IgD-negative memory B cell (primary cell): Measurements from ENCODE around the gene TUBB. TPM values are rescaled to one million over a fixed set of nuclear protein-coding genes. Genes with fewer than 3 reads are reported as not detected.

Source experiments
- H3K27ac Mint-ChIP-seq, 3 donors: one replicate each; pipeline ENCODE4 v1.8.0; 2020 to 2022; ENCODE audit warnings: mild to moderate bottlenecking in 3 of 3, mixed read lengths in 3 of 3, moderate library complexity in 1 of 3
- H3K27me3 Mint-ChIP-seq: one replicate; pipeline ENCODE4 v1.8.0; 2021; ENCODE audit warnings: mixed read lengths
- H3K36me3 Mint-ChIP-seq: one replicate; pipeline ENCODE4 v1.8.0; 2020; ENCODE audit warnings: mild to moderate bottlenecking, mixed read lengths
- H3K4me1 Mint-ChIP-seq, 3 donors: one replicate each; pipeline ENCODE4 v1.8.0; 2020 to 2022; ENCODE audit warnings: mixed read lengths in 3 of 3, mild to moderate bottlenecking in 1 of 3
- H3K4me3 Mint-ChIP-seq, 4 donors: one replicate each; pipeline ENCODE4 v1.8.0; 2020 to 2022; ENCODE audit warnings: mild to moderate bottlenecking in 4 of 4, mixed read lengths in 4 of 4, moderate library complexity in 3 of 4
- H3K9me3 Mint-ChIP-seq, 3 donors: one replicate each; pipeline ENCODE4 v1.8.0; 2020 to 2021; ENCODE audit warnings: mixed read lengths in 3 of 3, mild to moderate bottlenecking in 1 of 3
- polyA plus RNA-seq: library from polyadenylated mRNA; unstranded; fragments of 300-500 nt; fragmentation: Illumina TruSeq; gene quantifications from one replicate; pipeline ENCODE4 v1.2.3, GENCODE V29; 2021

TUBB gene
- polyA plus RNA-seq, 1 donor from 2014 or later = 156 TPM

- Mint-ChIP-seq H3K4me1 (peaks cover 29 to 46% (median 31%) of the 10 kb centered on the region in 3 donors), H3K36me3 (peaks cover 12% of the 10 kb centered on the region), H3K4me3 (peak overlapping the region; percentile 99 to 100 (median 100)), H3K27me3 (no peaks in the 10 kb centered on the region), H3K9me3 (peaks cover 0 to 1% (median 0%) of the 10 kb centered on the region in 3 donors), H3K27ac (peak overlapping the region; percentile 98 to 100 (median 98))
Observed at GRCh38 chr6:30684386-30685156, 35.6 kb upstream of the TUBB start.

GRCh38 chr6:30685157-30686008 is 34.8 kb upstream of the TUBB start:
- peaks cover 30 to 46% (median 33%) of the 10 kb centered on the region in 3 donors for H3K4me1 Mint-ChIP-seq
- peaks cover 10% of the 10 kb centered on the region for H3K36me3 Mint-ChIP-seq

GRCh38 chr6:30686009-30686907 is 33.9 kb upstream of the TUBB start, which contains the start of gene PPP1R18:
Gene PPP1R18, minus strand, starts transcription at chr6:30686645. Its CDS starts 627 bp downstream, at chr6:30686018.
- peaks cover 9% of the 10 kb centered on the region for H3K36me3 Mint-ChIP-seq
- H3K4me3 Mint-ChIP-seq = peak within 1 kb of the TSS; percentile 99 to 100 (median 100)

More at GRCh38 chr6:30685157-30686008, 34.8 kb upstream of the TUBB start:
- Mint-ChIP-seq H3K27me3 (no peaks in the 10 kb centered on the region), H3K27ac (peak overlapping the region; percentile 71 to 100 (median 98)), H3K4me3 (peak overlapping the region; percentile 99 to 100 (median 100)), H3K9me3 (peaks cover 0 to 1% (median 0%) of the 10 kb centered on the region in 3 donors)

GRCh38 chr6:30686908-30687658 is 33.1 kb upstream of the TUBB start:
- Mint-ChIP-seq H3K4me3 (peak overlapping the region; percentile 99 to 100 (median 100)), H3K27ac (peak overlapping the region; percentile 98 to 100 (median 98)), H3K36me3 (peaks cover 9% of the 10 kb centered on the region), H3K4me1 (peaks cover 34 to 44% (median 36%) of the 10 kb centered on the region in 3 donors), H3K27me3 (no peaks in the 10 kb centered on the region), H3K9me3 (peaks cover 0 to 1% (median 0%) of the 10 kb centered on the region in 3 donors)

More at GRCh38 chr6:30686009-30686907, 33.9 kb upstream of the TUBB start, which contains the start of gene PPP1R18:
- Mint-ChIP-seq H3K27me3 (no peaks in the 10 kb centered on the region), H3K9me3 (peaks cover 0 to 1% (median 0%) of the 10 kb centered on the region in 3 donors), H3K27ac (peak within 1 kb of the TSS; percentile 98 to 100 (median 98)), H3K4me1 (peaks cover 32 to 47% (median 33%) of the 10 kb centered on the region in 3 donors)

- Mint-ChIP-seq H3K4me3 (peak overlapping the region; percentile 99 to 100 (median 100)), H3K4me1 (peaks cover 33 to 38% (median 36%) of the 10 kb centered on the region in 3 donors), H3K9me3 (peaks cover 0 to 1% (median 0%) of the 10 kb centered on the region in 3 donors), H3K27me3 (no peaks in the 10 kb centered on the region), H3K36me3 (peaks cover 5% of the 10 kb centered on the region), H3K27ac (peak overlapping the region; percentile 98 to 100 (median 98))
Observed at GRCh38 chr6:30687659-30688431, 32.3 kb upstream of the TUBB start.

- peak overlapping the region; percentile 99 to 100 (median 100) for H3K4me3 Mint-ChIP-seq
- H3K9me3 Mint-ChIP-seq = peaks cover 0 to 1% (median 0%) of the 10 kb centered on the region in 3 donors
- peak overlapping the region; percentile 98 to 100 (median 98) for H3K27ac Mint-ChIP-seq
- H3K27me3 Mint-ChIP-seq = no peaks in the 10 kb centered on the region
- H3K4me1 Mint-ChIP-seq = peaks cover 33 to 38% (median 35%) of the 10 kb centered on the region in 3 donors
- H3K36me3 Mint-ChIP-seq = peaks cover 5% of the 10 kb centered on the region
Observed at GRCh38 chr6:30688569-30688968, 31.6 kb upstream of the TUBB start.

- peak overlapping the region; percentile 98 to 100 (median 98) for H3K27ac Mint-ChIP-seq
- H3K4me3 Mint-ChIP-seq = peak overlapping the region; percentile 99 to 100 (median 100)
- H3K36me3 Mint-ChIP-seq = peaks cover 3% of the 10 kb centered on the region
- peaks cover 0 to 1% (median 0%) of the 10 kb centered on the region in 3 donors for H3K9me3 Mint-ChIP-seq
- peaks cover 33 to 38% (median 35%) of the 10 kb centered on the region in 3 donors for H3K4me1 Mint-ChIP-seq
- H3K27me3 Mint-ChIP-seq = no peaks in the 10 kb centered on the region
Observed at GRCh38 chr6:30689022-30689865, 30.9 kb upstream of the TUBB start.

- Mint-ChIP-seq H3K4me1 (peaks cover 33 to 38% (median 35%) of the 10 kb centered on the region in 3 donors), H3K4me3 (peak overlapping the region; percentile 99 to 100 (median 100)), H3K9me3 (peaks cover 0 to 1% (median 0%) of the 10 kb centered on the region in 3 donors), H3K36me3 (peaks cover 3% of the 10 kb centered on the region), H3K27me3 (no peaks in the 10 kb centered on the region), H3K27ac (peak overlapping the region; percentile 98 to 100 (median 98))
Observed at GRCh38 chr6:30689985-30690384, 30.2 kb upstream of the TUBB start.

GRCh38 chr6:30690403-30691207 is 29.5 kb upstream of the TUBB start, which contains the start of gene NRM:
Gene NRM, minus strand, starts transcription at chr6:30690984. Its CDS starts 10 bp downstream, at chr6:30690974.
- peak within 1 kb of the TSS; percentile 98 to 100 (median 98) for H3K27ac Mint-ChIP-seq
- H3K36me3 Mint-ChIP-seq = peaks cover 3% of the 10 kb centered on the region
- peak within 1 kb of the TSS; percentile 99 to 100 (median 100) for H3K4me3 Mint-ChIP-seq
- H3K4me1 Mint-ChIP-seq = peaks cover 33 to 38% (median 35%) of the 10 kb centered on the region in 3 donors
- H3K27me3 Mint-ChIP-seq = no peaks in the 10 kb centered on the region
- no peaks in the 10 kb centered on the region for H3K9me3 Mint-ChIP-seq

- no peaks in the 10 kb centered on the region for H3K9me3 Mint-ChIP-seq
- peak overlapping the region; percentile 28 to 100 (median 78) for H3K27ac Mint-ChIP-seq
- H3K27me3 Mint-ChIP-seq = no peaks in the 10 kb centered on the region
- H3K4me3 Mint-ChIP-seq = peak overlapping the region; percentile 99 to 100 (median 100)
- peaks cover 3% of the 10 kb centered on the region for H3K36me3 Mint-ChIP-seq
- peaks cover 33 to 38% (median 35%) of the 10 kb centered on the region in 3 donors for H3K4me1 Mint-ChIP-seq
Observed at GRCh38 chr6:30691208-30691847, 28.8 kb upstream of the TUBB start.

- no peak overlapping the region for H3K27ac Mint-ChIP-seq
- no peak overlapping the region for H3K4me3 Mint-ChIP-seq
- no peaks in the 10 kb centered on the region for H3K36me3 Mint-ChIP-seq
- H3K4me1 Mint-ChIP-seq = peaks cover 2 to 6% (median 5%) of the 10 kb centered on the region in 3 donors
- no peaks in the 10 kb centered on the region for H3K9me3 Mint-ChIP-seq
- H3K27me3 Mint-ChIP-seq = no peaks in the 10 kb centered on the region
Observed at GRCh38 chr6:30696432-30696831, 23.7 kb upstream of the TUBB start.
